ENCODE measurements around the gene MTHFD2L. TPM values are rescaled to one million over a fixed set of nuclear protein-coding genes. Genes with fewer than 3 reads are reported as not detected.

Gene MTHFD2L
- total and polyA plus RNA-seq, 8 donors: 9.1 to 19.1 (median 16.6) TPM

- intact Hi-C loops (cut with DNase I): loop anchor here in 1 of 2 donors (10.0 kb wide), 1 partner anchor 123 kb away; no protein-coding TSS in a partner anchor
- DNase-seq: no peak
- no peaks in the 10 kb centered on the region for H3K27me3 ChIP-seq
- H3K36me3 ChIP-seq: no peaks in the 10 kb centered on the region
- no peak for ATAC-seq
- peaks cover 0 to 7% of the 10 kb centered on the region in 2 donors for H3K4me1 ChIP-seq
- no peak overlapping the region for H3K4me3 ChIP-seq
- no peaks in the 10 kb centered on the region for H3K9me3 ChIP-seq
- no peak overlapping the region for H3K27ac ChIP-seq
- TF ChIP-seq CTCF (IDR thresholded peaks at IDR 0.05): no peak
Observed at GRCh38 chr4:74318276-74318675, 160.4 kb downstream of the MTHFD2L start.

- H3K4me3 ChIP-seq: no peak overlapping the region
- intact Hi-C loops (cut with DNase I): loop anchor here in 1 of 2 donors (10.0 kb wide), 1 partner anchor 125 kb away; no protein-coding TSS in a partner anchor
- H3K36me3 ChIP-seq: no peaks in the 10 kb centered on the region
- H3K9me3 ChIP-seq: no peaks in the 10 kb centered on the region
- peaks cover 0 to 7% of the 10 kb centered on the region in 2 donors for H3K4me1 ChIP-seq
- no peaks in the 10 kb centered on the region for H3K27me3 ChIP-seq
- no peak overlapping the region for H3K27ac ChIP-seq
- ATAC-seq (no peak), DNase-seq (no peak)
- no peak for TF ChIP-seq CTCF (IDR thresholded peaks at IDR 0.05)
Observed at GRCh38 chr4:74319470-74319869, 161.6 kb downstream of the MTHFD2L start.

GRCh38 chr4:74320559-74321118, 162.7 kb downstream of the MTHFD2L start:
- intact Hi-C loops (cut with DNase I): no loop called here
- peak in 1 of 2 donors; percentile 40 for TF ChIP-seq CTCF (IDR thresholded peaks at IDR 0.05)
- ATAC-seq (peak; percentile 99), DNase-seq (peak in 3 of 4 donors; percentile 51 to 81 (median 55))
- no peak overlapping the region for H3K27ac ChIP-seq
- no peaks in the 10 kb centered on the region for H3K9me3 ChIP-seq
- no peaks in the 10 kb centered on the region for H3K27me3 ChIP-seq
- H3K4me3 ChIP-seq: no peak overlapping the region
- H3K4me1 ChIP-seq: peaks cover 0 to 7% of the 10 kb centered on the region in 2 donors
- H3K36me3 ChIP-seq: no peaks in the 10 kb centered on the region

- Histone ChIP-seq H3K4me3 (no peak overlapping the region), H3K9me3 (no peaks in the 10 kb centered on the region), H3K4me1 (peaks cover 0 to 7% of the 10 kb centered on the region in 2 donors), H3K27ac (no peak overlapping the region), H3K27me3 (no peaks in the 10 kb centered on the region), H3K36me3 (no peaks in the 10 kb centered on the region)
- ATAC-seq: no peak
- no peak for DNase-seq
- no peak for TF ChIP-seq CTCF (IDR thresholded peaks at IDR 0.05)
- intact Hi-C loops (cut with DNase I): no loop called here
Observed at GRCh38 chr4:74322301-74322700, 164.4 kb downstream of the MTHFD2L start.

- no peak overlapping the region for H3K4me3 ChIP-seq
- H3K27ac ChIP-seq: no peak overlapping the region
- no peak for TF ChIP-seq CTCF (IDR thresholded peaks at IDR 0.05)
- H3K36me3 ChIP-seq: no peaks in the 10 kb centered on the region
- H3K9me3 ChIP-seq: no peaks in the 10 kb centered on the region
- intact Hi-C loops (cut with DNase I): no loop called here
- DNase-seq (no peak), ATAC-seq (no peak)
- peaks cover 0 to 7% of the 10 kb centered on the region in 2 donors for H3K4me1 ChIP-seq
- no peaks in the 10 kb centered on the region for H3K27me3 ChIP-seq
Observed at GRCh38 chr4:74323663-74324062, 165.7 kb downstream of the MTHFD2L start.

All from left lung (tissue), 10 donors.